Stimulated activated CD8-positive, alpha-beta memory T cell treated with anti-CD3 and anti-CD28 coated beads, Interleukin-2, amount 100 ng/mL, for 1 hour (primary cell): ENCODE data around the gene LTBR.
A peak's percentile ranks its signal among the peaks of the same experiment; 100 is the strongest.
"Not testable (repeated sequence)": the region's sequence is repeated elsewhere in the genome, so short reads cannot be mapped to it uniquely, and the experiment has no call there.

ENCODE experiments used
- DNase-seq, 2 donors: peaks; one replicate each; pipeline ENCODE4 v3.0.0-alpha.2; 2020; ENCODE audit warnings: low read depth in 2 of 2

The LTBR gene

DNA sequence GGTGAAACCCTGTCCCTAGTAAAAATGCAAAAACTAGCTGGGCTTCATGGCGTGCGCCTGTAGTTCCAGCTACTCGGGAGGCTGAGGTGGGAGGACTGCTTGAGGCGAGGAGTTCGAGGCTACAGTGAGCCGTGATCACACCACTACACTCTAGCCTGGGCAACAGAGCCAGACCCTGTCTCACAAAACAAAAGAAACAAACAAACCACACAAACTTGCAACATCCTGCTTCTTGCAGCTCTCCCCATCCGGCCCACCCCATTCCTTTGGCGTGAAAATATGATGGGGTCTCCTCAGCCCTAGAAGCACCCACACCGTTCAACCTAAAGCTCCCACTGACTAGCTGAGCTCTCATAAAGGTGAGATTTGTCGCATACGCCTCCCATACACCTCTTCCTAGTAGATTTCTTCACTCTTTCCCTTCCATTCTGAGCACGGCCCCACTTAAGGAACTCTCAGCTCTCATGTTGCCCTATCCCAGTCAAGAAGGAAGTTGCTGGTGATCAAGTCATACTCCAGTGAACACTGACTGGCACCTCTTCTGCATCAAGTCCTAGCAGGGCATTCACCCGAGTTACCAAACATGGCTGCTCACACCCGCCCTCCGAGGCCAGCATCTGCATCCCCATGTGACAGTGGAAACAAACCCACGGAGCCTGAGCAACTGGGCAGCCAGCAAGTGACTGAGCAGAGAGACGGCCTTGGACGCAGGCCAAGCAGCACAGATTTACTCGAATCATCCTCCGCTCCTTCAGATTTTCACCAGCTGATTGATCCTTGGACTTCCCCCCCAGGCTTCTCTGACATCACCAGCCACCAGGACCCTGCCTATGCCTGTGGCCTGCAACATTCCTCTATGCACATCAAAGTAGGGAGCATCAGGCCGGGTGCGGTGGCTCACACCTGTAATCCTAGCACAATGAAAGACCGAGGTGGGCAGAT lies 41.9 kb downstream of the LTBR start:
- DNase-seq, result no peak

DNA sequence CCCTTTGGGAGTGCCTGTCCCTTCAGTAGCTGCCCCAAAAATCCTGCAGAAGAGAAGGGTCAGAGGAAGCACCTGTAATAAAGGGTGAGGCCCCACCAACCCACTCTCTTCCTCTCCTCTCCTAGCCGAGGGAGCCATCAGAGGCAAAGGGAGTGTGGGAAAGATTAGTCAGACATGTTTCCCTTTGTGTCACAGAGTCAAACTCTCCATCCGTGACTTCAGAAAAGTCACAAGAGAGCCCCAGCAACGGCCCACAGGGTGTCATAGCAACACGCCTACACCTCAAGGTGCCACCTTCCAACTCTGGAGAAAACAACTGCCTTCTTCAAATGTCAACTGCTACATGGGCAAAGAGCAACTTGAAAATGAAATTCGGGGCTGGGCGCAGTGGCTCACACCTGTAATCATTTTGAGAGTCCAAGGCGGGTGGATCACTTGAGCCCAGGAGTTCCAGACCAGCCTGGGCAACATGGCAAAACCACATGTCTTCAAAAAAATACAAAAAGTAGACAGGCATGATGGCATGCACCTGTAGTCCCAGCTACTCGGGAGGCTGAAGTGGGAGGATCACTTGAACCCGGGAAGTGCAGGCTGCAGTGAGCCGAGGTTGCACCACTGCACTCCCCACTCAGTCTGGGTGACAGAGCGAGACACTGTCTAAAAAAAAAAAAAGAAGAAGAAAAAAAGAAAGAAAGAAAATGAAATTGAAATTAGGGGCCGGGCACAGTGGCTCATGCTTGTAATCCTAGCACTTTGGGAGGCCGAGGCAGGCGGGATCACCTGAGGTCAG lies 43.1 kb downstream of the LTBR start:
- peak; percentile 70 to 71 for DNase-seq

DNA sequence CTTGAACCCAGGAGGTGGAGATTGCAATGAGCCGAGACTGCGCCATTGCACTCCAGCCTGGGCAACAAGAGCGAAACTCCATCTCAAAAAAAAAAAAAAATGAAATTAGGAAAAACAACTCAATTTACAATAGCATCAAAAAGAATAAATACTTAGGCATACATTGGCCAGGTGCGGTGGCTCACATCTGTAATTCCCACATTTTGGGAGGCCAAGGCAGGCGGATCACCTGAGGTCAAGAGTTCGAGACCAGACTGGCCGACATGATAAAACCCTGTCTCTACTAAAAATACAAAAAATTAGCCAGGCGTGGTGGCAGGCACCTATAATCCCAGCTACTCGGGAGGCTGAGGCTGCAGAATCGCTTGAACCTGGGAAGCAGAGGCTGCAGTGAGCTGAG lies 43.8 kb downstream of the LTBR start:
- DNase-seq, result not testable (repeated sequence)

DNA sequence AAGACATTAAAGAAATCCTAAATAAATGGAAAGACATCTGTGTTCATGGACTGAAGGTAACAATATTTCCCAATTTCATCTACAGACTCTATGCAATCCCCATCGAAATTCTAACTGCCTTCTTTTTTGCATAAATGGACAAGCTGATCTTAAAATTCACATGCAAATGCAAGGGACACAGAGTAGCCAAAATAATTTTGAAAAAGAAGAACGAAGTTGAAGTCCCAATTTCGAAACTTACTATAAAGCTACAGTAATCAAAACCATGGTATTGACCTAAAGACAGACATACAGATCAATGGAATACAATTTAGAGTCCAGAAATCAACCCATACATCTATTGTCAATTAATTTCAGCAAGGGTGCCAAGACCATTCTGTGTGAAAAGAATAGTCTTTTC lies 44.4 kb downstream of the LTBR start:
- DNase-seq, result no peak

DNA sequence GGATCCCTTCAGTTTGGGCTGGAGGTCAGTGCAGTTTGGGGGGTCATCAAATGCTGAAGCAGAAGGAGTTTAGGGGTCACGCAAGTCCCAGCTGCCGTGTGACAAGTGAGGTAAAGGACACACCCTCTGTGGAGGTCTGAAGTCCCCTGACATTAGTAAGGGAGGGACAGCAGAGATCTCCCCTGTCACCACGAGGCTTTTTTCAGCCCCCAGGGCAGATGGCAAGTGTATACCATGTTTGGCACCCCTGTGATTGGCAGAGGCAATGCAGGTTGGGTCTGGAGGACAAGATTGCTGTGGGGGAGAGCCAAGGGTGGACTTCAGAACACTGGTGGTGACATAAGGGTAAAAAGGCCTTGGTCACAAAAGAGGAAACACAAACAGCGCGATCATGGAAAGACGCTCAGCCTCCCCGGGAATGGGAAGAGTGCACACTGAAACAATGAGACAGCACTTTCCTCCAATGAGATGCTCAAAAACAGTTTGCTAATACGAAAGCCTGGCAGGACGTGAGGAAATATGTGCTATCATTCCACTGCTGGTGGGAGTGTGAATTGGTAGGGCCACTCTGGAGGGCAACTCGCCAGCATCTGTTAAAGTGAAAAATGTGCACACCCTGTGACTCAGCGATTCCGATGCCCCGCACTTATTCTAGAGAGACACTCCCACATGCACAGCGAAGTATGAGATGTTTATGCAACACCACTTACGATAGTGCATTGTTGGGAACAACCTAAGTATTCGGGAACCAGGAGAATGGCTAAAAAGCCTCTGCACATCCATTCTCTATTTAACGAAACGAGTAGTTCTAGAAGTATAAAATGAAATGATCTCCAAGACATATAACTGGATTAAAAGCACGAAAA lies 46.4 kb downstream of the LTBR start:
- no peak for DNase-seq

DNA sequence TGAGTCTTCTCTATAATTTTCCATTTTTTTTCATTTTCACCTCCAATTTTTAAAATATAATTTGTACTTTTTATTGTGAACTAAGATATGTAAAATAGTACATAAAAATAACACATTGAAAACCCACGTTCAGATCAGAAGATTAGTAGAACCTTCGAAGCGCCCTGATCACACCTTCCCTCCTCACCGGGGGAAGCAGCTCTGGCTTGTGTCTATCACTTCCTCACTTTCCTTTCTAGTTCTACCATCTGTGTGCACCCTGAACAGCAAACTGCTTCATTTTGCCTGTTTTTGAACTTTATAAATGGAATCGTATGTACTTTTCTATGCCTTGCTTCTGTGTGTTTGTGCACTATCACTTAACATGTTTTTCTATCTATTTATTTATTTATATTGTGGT lies 49.0 kb downstream of the LTBR start:
- DNase-seq, result no peak

DNA sequence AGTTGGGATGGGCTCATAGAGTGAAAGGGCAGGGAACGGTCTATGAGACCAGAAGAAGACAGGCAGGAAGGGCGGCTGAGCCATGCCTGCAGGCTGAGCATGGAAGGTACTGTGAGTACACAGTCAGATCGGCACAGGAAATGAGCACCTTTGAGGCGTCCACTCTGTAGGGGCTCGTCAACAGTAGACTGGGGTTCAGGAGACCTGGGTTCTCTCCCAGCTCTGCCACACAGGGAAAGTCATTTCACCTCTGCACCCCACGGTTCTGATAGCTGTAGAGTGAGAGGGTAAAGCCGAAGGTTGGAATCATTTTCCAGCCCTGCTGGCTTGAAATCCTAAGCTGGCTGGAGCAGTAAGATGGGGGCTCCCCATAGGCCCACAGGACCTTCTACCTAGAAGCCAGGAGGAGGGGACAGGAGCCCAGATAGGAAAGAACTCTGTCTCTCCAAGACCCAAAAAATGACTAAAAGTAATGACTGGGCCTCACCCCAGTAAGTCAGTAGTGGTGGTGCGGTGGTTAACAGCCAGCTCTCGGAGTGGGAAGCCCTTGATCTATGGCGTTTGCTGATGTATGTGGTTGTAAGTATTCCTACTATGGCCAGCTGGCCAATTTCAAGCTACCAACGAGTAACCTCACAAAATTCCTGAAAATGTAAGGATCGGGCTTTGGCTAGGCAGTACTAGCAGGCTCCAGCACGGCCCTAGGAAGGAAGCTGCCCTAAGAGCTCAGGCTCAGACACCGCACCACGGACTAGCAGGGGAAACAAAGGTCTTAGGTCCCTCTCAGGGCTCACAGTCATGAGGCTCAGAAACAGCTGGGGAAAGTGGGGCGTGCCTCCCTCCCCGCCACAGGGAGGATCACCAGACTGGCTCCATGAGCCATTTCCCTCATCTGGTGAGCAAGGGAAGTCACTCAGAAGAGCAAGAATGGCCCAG lies 50.5 kb downstream of the LTBR start:
- no peak for DNase-seq

DNA sequence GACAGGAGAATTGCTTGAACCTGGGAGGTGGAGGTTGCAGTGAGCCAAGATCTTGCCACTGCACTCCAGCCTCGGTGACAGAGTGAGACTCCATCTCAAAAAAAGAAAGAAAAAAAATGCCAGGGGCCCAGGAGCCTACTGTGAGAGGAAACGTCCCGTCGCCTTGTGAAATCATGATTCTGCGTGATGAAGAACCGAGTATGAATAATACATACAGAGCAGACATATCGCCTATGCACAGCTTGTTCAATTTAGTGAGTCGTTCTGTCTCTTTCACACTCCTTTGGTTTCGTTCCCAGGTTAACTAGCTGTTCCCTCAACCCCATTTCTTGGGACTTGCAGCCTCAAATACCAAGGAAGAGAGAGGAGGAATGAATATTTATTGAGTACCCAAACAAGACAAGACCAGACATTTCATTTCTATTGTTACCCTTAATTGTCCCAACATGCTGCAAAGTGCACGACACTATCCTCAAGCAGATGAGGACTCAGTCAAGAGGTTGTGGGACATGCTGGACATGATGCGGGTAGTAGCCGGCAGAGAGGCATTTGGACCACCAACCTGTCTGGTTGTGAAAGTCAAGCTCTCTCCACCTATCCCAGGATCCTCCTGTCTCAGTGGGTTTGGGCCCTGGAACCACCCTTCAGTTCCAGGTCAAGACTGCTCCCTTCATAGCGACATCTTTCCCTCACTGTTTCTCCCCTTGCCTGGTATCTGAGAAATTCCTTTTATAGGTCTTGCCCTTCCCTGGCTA lies 52.2 kb downstream of the LTBR start:
- no peak for DNase-seq

DNA sequence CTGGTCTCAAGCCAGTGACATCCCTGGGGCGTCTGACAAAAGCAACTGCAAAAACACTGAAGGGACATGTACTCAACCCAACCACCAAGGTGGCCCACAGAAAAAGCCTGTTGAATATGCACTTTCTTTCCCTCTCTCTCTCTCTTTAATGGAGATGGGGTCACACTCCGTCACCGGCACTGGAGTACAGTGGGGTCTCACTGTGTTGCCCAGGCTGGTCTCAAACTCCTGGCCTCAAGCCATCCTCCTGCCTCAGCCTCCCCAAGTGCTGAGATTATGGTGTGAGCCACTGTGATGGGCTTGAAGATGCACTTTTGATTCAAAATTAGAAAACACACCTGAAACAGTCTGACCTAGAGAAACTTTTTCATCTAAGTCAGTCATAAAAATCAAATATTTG lies 53.6 kb downstream of the LTBR start:
- no peak for DNase-seq

DNA sequence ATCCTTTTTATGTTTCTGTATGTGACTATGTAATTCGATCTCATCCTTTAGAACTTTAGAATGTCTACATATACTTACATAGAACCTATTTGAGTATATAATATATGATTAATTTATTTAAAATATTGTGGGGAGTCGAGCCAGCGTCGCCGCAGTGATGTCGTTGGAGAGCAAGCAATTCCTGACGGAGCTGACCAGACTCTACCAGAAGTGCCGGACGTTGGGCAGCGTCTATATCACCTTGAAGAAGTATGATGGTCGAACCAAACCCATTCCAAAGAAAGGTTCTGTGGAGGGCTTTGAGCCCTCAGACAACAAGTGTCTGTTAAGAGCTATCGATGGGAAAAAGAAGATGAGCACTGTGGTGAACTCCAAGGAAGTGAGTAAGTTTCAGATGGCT lies 54.4 kb downstream of the LTBR start:
- no peak for DNase-seq

DNA sequence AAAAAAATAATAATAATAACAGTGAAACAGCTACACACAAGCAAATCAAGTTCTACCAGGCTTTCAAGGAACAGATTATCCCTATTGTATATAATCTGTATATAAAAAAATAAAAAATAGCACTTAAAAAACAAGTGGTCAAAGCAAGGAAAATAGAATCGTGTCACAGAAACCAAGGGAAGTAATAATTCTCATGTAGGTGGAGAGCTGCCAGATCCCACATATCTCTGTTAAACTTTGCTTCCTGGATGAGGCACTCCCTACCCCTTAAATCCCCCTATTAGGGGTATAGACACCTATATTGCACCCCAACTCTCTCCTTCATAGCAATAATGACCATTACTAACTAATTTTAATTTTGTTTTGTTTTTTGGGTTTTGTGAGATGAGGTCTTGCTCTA lies 56.4 kb downstream of the LTBR start:
- DNase-seq, result no peak
